HG03159 (cell line): ENCODE measurements around the gene QSOX2.
A peak's percentile ranks its signal among the peaks of the same experiment; 100 is the strongest.

ENCODE experiments used
- ATAC-seq: cut with Tn5 transposase; IDR thresholded peaks from one replicate; pipeline ENCODE4 v1.9.1; 2021; ENCODE audit warnings: mild to moderate bottlenecking, moderate library complexity; ENCODE audit not compliant: unreplicated experiment

Gene QSOX2

DNA sequence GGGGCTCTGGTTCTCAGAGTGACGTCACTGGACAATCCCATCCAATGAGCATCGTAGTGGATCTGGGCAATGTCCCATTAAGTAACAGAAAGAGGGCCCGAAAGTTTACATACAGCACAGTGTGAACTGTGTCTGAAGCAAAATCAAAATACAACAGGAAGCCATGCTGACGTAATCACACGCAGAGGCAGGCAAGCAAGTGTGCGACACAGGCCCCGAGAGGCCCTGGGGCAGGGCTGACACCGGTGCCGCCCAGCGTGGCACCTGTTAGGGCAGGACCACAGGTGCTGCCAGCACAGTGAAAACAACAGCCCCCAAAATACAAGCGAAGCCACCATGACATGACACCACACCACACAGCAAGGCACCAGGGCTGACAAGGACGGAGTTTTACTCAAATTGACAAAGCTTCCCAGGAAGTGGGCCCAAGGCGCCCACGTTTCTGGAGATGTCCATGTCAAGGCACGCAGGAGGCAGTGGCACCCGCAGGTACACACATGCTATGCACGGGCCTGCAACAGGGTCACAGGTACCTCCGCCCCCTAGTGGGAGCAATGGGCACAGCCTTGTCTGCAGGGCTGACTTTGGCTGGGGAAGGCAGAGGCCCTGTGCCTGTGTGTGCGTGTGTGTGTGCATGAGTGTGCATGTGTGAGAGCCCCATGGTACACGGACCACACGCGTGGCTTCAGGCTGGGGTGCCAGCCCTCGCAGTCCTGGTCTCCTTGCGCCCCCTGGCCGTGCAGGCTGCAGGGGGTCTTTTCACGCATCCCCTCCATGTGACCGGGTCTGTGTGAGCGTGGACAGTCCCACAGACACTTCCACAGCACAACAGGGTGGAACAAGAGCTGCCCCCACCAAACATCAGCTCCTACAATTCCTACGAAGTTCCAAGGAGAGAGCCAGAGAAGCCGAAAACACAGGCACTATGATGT is 19.6 kb downstream of the QSOX2 start:
- ATAC-seq: peak; percentile 68

DNA sequence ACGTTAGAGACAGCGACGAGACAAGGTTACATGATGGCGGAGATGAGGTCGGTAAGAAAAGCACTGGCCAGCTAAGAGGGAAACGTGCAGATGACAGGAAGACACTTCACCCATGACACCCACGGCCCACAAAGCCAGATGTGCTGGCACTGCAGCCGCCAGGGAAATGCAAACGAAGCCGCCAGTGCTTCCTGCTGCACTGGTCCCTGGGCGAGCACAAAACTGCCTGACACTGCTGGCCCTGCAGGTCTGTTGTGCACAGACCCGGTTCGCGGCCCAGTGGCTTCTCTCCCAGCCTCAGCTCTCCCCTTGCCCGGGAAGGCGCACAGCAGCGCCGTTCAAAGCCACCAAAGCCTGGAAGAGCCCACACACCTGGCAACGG is 20.3 kb downstream of the QSOX2 start:
- ATAC-seq: peak; percentile 51

DNA sequence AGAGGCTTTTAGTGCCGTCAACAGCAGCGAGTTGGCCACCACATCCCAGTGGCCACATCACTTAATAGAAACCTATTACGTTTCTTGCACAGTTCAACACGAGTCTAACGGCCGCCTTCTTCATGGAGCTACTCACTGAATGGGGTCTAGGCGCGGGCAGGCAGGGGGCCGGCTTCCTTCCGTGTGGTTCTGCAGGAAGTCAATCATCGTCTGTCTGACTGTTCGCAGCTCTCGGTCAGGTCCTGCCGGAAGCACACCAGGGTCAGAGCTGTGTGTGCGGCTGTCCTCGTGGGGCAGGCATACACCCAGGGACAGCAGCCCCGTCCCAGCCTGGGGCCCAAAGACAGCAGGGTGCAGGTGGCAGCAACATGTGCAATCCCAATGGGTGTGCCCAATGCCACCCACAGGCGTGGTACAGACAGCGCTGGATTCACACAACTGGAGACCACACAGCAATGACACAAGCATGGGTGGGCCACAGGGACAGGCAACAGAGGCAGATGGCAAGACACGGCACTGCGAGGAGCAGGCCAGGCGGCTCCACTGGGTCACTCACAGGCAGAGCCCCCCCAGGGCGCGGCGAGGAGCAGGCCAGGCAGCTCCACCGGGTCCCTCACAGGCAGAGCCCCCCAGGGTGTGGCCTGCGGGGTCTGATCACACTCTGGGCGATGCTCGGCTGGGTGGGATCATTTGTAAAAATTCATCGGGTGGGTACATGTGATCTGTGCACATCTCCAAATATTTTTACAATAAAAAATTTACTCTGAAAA is 21.6 kb downstream of the QSOX2 start:
- no peak for ATAC-seq

DNA sequence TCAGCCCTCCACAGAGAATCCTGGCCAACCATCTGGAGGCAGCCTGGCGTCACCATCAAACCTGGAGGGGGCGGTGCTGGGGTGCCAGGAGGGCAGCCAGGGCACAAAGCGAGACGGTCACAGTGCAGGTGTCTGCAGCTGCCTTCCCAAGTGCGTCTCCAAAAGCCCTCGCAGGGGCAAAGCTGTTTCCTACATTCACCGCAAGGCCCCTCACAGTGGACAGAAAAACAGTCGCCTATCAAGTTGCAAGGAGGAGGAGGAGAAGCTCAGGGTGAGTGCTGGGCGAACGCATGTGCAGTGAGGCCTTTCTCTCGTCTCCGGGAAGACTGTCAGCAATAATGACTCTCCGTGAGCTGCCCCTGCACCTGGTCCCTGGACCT is 22.7 kb downstream of the QSOX2 start:
- no peak for ATAC-seq

DNA sequence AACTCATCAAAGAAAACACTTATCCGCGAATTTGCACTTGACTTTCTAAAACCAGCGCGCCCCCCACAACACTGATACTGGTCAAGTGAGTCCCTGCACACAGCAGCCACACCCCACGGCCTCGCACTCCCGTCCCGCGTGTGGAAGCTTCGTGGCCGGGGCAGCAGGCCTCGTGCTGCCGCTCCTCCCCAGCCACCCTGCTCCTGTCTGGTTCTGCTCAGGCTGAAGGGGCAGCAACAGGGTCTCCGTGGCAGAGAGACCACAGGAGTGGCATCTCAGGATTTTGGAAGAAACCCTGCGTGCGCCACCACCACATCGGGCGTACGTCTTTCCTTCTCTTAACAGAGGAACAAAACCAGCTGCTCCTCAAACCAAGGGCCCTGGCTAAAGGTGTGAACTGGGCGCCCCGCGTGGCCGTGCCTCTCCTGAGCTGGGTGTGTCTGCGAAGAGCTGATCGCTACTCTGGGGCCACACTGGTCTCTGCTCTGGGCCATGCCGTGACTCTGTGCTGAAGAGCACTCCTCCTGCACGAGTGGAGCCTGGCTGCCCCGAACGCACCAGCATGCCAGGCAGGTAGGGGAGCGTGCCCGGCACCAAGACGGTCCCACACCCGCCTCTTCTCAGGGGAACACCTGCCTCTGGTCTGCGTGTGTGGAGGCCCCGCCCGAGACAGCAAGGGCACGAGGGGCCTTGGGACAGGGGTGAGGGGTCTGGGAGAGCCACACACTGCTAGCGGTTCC is 23.3 kb downstream of the QSOX2 start:
- ATAC-seq: no peak

DNA sequence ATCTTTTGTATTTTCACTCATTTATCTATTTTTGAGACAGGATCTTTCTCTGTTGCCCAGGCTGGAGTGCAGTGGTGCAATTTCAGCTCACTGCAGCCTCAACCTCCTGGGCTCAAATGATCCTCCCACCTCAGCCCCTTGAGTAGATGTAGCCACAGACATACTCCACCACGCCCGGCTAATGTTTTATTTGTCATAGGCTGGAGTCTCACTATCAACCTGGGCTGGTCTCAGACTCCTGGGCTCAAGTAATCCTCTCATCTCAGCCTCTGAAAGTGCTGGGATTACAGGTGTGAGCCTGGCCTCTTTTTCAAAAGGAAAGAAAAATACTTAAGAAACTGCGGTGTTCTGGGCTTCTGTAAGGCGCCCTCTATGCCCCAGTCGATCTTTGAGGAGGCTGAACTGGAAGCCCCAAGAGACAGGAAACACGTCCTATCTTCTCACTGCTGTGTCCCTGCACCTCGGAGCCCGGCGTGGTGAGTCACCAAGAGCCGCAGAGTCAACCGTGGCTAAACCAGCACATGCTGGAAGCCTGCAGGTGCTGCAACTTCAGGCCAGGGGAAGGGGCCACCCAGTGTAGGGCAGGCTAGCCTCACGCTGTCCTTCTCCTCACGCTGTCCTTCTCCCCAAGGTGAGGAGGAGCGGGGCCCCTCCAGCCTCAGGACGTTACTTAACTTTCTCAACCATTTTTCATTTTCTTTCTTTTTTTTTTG is 25.4 kb downstream of the QSOX2 start:
- ATAC-seq: no peak

DNA sequence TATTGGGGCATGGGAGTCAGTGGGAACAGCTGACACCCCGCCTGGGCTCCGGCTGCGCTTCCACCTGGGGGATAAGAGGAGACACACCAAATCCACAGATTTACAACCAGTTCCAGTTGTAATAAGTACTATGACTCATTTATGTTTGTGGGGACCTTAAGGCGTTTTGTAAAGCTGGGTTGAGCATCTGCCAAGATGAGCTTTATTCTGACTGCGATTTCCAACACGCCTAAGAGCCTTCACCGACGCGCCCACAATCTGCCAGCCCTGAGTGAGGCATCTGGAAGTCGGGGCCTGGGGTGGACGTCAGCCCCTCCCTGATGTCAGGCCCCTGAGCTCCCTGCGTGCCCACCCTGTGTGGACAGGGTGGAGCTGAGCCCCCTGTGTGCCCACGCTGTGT is 26.3 kb downstream of the QSOX2 start:
- no peak for ATAC-seq

DNA sequence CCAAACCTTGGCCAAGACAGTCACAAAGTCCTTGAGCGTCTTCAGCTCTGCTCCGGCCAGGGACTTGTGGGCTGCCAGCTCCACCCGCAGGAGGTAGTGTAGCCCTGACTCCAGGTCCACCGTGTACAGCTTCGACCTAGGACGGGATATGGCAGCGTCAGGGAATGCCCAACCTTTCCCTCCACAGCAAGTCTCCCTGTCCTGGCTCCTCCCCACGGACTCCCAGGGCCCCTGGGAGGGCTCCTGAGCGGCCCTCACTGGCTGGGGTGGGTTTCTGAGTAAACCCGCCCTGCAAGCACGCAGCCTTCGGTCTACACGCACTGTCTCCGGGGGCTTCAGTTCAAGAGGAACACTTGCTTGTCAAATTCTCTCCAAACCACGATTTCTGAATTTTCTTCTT is 26.9 kb downstream of the QSOX2 start:
- ATAC-seq: no peak

DNA sequence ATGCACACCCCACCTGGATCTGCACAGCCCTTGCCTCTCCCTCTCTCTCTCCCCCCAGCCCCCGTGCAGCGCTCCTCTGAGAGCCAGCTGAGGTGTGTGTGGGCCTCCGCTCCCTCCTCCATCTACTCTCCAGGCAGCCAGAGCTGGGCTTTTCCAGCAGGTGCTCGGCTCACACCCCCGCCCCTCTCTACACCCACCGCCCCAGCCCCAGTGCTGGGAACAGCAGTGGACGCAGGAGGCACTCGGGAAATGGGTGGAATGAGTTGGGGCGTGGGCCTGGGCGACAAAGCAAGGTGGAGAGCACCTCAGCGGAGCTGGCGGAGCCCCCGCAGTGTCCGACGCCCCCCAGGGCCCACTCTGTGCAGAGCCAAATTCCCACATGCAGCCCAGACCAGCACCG is 27.3 kb downstream of the QSOX2 start:
- no peak for ATAC-seq

DNA sequence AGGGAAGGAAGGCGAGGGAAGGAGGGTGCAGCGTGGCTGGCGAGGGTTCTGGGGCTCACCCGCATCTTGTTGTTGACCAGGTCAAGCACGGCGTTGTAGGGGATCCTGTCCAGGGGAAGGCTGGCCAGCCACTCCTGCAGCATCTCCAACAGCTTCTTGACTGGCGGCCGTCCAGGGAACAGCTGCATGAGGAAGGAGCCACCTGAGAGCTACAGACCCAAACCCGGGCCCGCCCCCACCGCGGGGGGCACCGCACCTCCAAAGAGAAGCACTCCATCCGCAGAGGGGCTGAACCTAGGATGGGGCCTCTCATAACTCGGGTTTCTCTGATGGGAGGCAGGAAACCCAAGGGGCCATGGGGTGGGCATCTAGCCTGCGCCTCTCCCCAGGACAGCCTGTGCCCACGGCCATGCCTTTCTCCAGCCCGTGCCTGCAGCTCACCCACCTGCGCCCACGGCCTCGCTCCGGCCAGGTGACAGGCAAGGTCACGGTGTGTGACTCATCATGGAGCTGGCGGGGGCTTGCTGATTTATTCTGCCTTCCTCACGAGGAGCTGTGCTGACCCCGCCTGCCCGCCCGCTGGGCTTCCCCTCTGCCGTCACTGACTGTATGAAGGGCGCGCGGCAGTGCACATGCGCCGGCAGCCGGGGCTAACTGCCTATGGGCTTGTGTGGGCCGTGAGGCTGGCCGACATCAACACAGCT is 28.9 kb downstream of the QSOX2 start:
- ATAC-seq: no peak

DNA sequence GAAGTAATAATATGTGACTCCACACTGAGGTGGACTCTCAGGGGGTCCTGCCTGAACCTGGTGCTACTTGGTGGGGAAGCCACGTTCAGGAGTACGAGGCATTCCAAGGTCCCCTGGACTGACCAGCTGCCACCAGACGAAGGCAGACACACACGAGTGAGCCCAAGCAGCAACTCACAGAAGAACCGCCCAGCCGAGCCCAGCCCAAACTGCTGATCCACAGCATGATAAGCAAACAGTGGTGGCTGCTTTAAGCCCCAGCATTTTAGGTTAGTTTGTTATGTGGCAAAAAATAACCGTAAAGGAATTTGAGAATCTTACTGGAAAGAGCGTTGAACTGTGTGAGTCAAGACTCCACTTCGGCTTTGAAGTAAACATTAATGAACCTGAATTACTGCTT is 31.9 kb downstream of the QSOX2 start:
- no peak for ATAC-seq

DNA sequence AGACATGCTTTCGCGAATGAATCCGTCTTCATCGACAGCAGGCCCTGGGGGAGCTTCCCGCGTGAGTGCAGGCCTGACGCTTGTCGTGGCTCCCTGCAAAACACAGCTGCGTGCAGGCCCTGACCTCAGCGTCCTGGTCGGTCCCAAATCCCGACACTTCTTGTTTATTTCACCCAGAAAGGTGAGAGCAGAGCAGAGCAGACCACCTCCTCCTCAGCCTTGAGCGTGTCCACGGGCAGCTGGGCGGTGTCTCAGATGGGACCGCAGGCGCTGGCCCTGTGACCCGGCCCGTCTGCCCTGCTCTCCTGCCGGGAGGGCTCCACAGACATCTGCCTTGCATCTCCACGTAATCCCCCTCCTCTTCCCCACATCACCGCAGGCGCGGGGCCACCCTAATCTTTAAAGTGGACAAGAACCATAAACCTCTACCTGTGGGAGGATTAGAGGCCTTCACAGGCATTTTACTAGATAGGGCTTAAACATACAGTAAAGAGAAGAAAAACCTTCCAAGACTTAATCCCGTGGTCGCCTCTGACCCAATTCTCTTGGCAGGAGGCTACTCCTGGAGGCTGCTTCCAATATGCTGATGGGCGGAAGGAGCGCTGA is 33.2 kb downstream of the QSOX2 start:
- no peak for ATAC-seq

DNA sequence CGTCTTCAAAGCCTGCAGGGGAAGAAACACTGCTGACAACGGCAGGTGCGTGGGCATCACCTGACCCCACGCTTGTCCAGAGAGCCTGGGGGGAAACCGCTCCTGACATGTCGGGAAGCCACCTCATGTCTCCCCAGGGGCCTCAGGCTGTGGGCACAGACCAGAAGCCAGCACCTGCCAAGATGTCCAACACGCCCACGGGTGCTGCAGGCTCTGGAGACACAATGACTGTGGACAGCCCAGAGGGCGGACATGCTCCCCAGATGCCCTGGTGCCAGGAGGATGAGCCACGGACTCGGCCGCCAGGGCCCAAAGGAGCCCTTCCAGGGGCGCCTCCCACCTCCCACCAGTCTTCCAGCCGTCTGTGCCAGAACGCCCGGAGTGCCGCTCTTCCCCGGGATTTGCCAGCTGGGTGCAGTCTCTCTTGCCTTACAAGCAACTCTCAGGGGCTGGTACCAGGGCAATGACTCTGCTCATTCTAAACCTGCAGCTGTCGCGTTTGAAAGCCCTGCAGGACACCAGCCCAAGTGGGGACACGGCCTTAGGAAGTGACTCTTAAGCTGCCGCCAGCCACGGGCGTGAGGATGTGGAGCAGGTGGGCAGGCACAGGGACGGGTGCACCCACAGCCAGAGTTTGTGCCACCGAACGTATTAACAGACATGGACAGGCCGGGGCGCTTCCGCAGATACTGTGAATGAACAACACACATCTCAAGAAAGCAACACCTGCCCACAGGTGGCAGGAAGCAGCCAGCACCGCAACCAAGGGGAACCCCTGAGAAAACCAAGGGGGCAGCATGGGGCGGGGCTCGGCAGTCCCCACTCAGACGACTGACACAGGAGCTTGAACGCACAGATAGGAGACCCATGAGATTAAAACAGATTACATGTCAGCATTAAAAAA is 33.9 kb downstream of the QSOX2 start:
- ATAC-seq: no peak

DNA sequence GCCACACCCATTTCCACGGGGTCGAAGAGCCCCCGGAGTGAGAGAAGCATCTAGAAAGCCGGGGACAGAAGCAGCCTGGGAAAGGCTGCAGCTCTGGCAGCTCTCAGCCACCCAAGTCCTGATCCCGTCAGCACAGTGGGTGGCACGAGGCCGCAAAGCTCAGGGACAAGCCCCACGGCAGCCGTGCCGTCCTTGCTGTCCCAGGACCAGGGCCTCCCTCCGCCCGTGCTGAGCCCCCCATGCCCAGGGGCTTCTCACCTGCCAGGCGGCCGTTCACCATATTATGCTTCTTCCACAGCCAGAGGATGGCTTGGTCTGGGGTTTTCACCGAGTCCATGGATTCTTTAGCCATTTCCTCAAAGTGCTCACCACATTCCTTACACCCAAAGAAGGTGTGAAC is 34.6 kb downstream of the QSOX2 start:
- ATAC-seq: no peak

DNA sequence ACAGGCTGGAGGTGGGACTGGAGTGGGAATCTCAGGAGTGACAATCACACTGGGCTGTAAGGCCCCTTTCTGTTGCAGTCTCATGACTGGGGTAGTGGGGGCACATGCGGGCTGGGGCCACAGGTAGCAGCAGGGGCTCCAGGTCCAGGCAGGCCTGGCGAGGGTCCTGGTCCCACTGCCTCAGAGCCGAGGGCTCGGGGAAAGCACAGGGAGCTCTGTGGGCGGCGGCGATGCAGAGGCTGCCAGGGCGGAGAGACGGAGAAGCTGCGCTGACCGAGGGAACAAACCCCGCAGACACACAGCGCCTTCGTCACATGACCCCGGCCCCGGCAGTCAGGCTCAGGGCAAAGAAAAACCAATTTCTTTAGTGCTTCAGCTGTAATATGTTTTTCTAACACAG is 35.3 kb downstream of the QSOX2 start:
- ATAC-seq: no peak

DNA sequence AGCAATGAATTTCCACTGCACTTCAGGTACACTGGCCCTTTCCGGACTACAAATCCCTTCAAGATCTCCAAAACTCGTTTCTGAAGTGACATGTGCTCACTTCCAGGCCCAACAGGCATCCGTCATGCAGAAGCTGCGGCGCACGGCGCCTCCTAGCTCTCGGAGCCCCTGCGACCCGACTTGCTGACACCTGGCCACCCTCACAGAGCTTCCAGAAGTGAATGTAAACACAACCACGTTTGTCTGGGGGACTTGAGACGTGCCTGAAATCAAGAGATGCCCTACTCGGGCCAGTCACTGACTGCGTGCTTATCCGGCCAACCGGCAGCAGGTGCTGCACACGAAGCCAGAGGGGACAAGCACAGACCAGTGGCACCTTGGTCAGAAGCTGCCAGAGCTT is 35.8 kb downstream of the QSOX2 start:
- ATAC-seq: no peak

DNA sequence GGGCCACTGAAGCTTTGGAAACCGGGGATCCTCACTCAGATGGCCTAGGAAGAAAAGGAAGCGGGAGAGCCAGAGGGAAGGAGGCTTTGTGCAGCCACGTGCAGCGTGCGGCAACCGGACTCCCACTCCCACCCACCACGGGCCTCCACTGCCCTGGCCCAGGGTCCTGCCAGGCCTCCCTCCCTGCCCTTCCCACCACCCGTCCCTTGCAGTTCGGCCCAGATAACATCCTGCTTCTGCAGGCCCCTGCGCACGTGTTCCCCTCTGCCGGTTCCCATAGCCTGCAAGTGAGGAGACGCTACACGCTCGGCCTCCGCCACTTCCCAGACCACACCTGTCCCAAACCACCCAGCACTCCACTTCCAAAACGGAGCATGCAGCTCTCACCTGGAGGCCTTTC is 36.4 kb downstream of the QSOX2 start:
- no peak for ATAC-seq

DNA sequence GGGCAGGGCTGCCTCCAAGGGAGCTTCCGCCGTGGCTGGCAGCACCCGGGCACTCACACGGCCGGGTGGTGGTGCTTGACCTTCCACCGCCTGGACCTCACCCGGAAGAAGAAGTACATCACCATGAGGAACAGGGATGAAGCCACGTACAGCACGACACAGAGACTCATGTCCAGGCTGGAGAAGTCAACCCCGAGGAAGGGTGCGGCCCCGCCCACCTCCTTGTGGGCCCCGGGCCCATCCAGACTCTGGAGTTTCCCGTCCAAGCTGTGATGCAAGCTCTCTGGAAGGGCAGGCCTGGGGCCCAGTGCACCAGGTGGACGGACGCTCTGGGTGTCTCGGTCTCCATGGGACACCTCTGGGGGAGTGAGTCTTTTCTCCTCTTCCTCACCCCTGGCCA is 36.9 kb downstream of the QSOX2 start:
- ATAC-seq: no peak

DNA sequence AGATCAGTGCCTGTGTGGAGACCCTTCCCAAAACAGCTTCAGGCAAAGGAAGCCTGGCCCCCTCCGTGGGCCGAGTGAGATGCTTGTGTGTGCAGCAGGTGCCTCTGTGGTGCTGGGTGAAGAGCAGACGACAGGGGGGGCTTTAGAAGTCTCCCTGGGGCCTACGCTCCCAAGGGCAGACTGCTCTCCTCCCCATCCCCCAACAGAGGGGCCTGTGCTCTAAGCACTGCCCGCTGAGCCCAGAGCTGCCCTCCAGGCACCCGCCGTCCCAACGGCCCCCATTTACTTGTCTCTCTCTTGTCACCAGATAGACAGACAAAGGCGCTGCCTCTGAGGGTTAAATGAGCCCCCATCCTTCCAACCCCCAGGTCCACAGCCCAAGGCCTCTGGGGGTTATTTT is 38.0 kb downstream of the QSOX2 start:
- ATAC-seq: no peak
